GM12892 (cell line): ENCODE results near the gene SLC7A6.
A peak's percentile ranks its signal among the peaks of the same experiment; 100 is the strongest.

Source experiments
- DNase-seq: peaks from one replicate; pipeline ENCODE4 v3.0.0; 2011; ENCODE audit not compliant: insufficient read length
- FAIRE-seq: peaks from 2 replicates; lab custom pipeline; 2011; peaks lifted over from hg19 to GRCh38; lab: Jason Lieb, UNC
- POLR2A ChIP-seq: IDR thresholded peaks from 2 replicates; pipeline ENCODE4 v1.6.1; 2011; ENCODE audit warnings: low read depth, low read length, control low read depth
- POLR2AphosphoS5 ChIP-seq: IDR thresholded peaks from 2 replicates; pipeline ENCODE4 v1.6.1; 2011; ENCODE audit warnings: low read depth, low read length, control low read depth
- TAF1 ChIP-seq: IDR thresholded peaks from 2 replicates; pipeline ENCODE4 v1.6.1; 2011; ENCODE audit warnings: low read depth, mild to moderate bottlenecking, control low read depth, low read length, borderline replicate concordance

The SLC7A6 gene

DNA sequence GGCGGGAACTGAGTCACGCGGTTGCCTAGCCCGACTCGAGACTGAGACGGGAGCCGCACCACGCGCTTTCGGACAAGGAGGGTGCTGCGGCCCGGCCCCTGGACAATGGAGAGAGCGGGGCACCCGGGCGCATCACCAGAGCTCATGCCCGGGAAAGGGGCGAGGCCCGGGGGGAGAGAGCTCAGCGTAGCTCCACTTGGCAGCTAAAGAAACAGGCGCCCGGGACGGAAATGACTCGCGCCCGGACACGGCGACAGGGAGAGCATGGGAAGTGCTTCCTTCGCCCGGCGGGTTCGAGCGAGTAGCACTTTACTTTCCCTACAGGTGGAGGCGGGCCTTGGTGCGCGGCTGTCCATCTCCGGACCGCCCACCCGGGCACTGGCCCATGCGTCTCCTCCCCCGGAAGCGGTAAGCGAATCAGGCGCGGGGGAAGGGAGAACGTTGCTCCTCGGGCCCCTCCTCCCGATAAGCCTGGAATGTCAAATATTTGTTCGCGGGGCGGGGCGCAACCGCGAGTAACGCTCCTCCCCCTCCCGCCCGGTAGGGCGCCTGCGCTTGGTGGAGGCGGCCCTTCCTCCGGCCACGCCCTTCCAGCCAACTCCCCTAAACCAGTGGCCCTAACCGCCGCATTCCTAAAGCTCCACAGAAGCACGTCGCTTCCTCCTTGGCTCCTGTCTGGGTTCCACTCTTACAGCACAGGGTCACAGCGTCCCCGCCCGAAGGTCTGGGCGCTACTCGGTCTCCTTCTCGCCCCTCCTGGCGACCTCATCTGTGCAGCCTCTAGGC, 26.9 kb upstream of the SLC7A6 start:
- FAIRE-seq (peak; percentile 99), DNase-seq (peak; percentile 95)
- TF ChIP-seq POLR2AphosphoS5 (peak; percentile 66), TAF1 (0 out of 2 replicates have a peak, but pooled peaks have one; percentile 8), POLR2A (peak; percentile 67; the same call in 1 of the 2 replicates)

DNA sequence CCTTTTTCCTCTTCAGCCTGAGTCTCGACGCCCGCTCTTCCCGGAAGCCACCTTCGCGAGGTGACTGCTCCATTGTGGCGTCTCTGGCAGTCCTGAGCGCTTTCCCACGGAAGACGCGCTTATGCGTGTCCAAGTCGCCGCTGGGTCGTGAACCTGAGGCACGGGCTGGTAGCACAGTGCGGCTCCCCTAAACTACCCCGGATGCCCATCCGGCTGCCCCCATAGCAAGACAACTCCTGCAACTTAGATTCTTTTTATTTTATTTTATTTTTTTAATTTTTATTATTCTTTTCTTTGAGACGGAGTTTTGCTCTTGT, 26.3 kb upstream of the SLC7A6 start:
- DNase-seq (no peak), FAIRE-seq (no peak)
- TF ChIP-seq POLR2A (no peak), TAF1 (no peak), POLR2AphosphoS5 (no peak)

DNA sequence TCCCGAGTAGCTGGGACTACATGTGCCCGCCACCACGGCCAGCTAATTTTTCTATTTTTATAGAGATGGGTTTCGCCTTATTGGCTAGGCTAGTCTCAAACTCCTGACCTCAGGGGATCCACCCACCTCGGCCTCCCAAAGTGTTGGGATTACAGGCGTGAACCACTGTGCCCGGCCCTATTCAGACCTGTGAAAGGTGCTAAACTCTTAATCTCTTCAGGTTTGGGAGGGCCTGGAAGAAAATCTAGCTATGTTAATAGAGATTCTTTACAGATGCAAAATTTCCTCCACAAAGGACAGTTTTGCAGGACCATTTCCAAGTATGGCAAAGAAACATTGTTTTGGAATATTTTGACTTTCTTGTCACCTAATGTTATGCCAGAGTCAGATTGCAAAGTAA, 22.2 kb upstream of the SLC7A6 start:
- no peak for FAIRE-seq
- TF ChIP-seq POLR2A (no peak), TAF1 (no peak), POLR2AphosphoS5 (no peak)
- DNase-seq: no peak

DNA sequence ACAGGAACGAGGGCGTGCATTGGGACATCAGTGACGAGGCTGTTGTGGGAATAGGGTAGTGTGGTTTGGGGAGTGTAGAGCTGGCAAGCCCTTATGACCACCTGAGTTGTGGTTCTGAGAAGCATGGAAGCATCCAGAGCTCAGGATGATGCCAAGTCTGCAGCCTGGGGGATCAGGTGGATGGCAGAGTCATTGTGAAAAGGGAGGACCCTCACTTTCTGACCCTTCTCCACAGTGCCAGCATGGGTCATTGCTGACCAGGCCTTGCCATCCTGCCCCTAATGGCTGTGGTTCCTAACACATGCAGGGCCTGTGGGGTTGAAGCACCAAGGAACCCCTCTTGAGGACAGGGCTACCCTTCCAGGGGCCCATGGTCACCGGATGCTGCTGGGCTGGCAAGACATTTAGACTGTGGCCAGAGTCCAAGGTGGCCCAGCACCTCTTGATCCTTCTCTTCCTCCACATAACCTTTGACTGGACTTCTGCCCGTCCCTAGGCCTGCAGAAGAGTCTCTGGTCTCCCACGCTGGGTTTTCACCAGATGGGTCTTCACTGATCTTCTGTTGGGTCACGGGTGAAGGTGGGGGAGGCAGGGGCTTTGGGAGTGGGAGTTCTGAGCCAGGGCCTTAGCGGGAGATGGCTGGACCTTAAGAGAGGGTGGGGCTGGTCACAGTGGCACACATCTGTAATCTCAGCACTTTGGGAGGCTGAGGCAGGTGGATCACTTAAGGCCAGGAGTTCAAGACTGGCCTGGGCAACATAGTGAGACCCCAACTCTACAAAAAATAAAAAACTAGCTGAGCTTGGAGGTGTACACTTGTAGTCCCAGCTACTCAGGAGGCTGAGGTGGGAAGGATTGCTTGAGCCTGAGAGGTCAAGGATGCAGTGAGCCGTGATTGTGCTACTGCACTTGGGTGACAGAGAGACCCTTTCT, 21.1 kb upstream of the SLC7A6 start:
- DNase-seq (no peak), FAIRE-seq (no peak)
- TF ChIP-seq POLR2A (no peak), POLR2AphosphoS5 (no peak), TAF1 (no peak)

DNA sequence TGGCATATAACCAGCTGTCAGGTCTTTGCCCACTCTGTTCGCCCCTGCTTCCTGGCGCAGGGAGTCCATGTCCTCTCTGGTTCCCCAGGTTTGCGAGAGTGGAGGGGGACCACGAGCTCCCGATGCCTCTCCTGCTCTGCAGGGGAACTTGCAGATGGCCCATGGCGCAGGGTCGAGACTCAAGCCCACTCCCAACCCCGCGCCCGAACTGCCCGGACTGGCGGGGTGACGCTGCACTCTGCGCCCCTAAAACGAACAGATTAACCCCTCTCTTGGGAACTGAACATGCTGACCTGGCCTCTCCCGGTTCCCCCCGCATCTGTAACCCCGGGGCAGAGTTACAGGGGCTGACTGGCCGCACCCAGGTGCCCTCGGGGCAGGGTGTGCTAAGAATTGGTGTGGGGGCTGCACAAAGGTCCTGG, 19.8 kb upstream of the SLC7A6 start:
- no peak for TF ChIP-seq POLR2A
- TF ChIP-seq TAF1: no peak
- no peak for TF ChIP-seq POLR2AphosphoS5
- FAIRE-seq: no peak
- DNase-seq: no peak

DNA sequence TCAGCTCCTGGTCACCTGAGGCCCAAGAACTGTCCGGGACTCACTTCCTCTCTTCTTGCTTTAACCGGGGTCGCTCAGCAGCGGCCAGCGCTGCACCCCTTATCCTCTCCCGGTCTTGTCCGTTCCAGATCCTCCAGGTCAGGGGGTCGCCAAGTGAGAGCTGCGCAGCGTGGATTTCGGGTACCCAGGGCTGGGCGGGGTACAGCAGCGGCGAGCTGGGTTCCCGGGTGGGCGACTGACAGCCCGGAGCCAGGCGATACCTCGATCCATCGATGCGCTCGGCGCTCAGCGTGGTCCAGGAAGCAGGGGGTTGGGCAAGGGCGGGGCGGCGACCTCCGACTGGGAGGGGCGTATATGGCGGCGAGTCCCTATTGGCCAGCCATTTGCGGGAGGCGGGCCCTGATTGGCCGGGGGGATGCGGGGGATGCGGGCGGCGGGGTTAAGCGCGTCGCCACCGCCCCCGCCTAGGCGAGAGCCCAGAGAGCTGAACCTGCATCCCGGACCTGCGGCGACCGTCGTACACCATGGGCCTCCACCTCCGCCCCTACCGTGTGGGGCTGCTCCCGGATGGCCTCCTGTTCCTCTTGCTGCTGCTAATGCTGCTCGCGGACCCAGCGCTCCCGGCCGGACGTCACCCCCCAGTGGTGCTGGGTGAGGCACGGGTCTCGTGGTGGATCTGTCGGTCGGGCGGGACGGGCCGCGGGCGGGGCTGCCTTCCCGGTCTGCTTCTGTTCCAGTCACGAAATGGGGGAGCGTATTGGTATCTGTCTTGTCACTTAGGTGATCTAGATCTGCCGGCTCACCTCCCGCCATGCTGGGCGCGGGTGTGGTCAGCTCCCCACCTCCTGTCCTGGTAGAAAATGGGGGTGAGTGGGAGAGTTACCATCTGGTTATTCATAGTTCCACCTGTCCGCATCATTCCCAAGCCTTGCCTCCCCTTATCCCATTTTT, 19.1 kb upstream of the SLC7A6 start, which contains the start of gene PLA2G15:
Gene PLA2G15 (plus strand): TSS at position 471 of the 951 bp plus-strand sequence. CDS start 54 bp downstream, at position 525.
- DNase-seq: peak; percentile 98
- TF ChIP-seq POLR2A: peak; percentile 68
- TF ChIP-seq POLR2AphosphoS5: peak; percentile 51; the same call in 1 of the 2 replicates
- no peak for TF ChIP-seq TAF1
- FAIRE-seq: peak; percentile 98

DNA sequence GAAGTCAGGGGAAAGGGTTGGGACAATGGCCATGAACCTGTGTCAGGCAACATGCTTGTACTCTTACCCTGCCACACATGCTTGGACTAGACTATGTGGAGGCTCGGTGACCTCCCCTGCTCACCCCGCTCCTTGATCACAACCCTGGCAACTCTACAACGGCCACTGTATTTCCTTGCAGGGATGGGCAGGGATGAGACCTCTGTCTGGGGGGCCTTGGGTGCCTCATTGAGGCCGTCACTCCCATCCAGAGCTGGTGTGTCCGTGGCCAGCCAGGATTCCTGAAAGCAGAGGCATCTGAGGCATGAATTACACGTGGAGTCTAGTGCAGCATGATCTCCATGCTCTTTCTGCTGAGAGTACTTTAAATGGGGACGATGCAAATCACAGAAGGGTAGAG, 18.2 kb upstream of the SLC7A6 start:
- FAIRE-seq: no peak

DNA sequence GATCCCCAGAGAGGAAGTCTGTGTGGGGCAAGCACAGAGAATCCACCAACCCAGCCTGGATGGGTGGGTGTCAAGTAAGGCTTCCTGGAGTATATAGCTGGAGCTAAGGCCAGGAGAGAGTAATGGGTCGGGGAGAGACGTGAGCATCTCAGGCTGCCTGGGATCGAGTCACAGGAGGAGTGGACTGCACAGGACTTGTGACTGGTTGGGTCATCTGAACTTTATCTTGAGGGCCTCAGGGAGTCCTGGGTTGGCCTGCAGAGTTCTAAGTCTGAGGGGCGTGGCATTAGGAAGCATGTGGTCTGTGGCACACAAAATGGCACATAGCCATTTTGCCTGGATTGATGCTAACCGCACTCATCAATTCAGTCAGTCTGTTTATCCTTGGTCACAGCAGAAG, 17.7 kb upstream of the SLC7A6 start:
- TF ChIP-seq POLR2AphosphoS5 (no peak), POLR2A (no peak), TAF1 (no peak)
- FAIRE-seq (no peak), DNase-seq (no peak)

More for the DNA sequence above, 18.2 kb upstream of the SLC7A6 start:
- no peak for DNase-seq
- TF ChIP-seq TAF1 (no peak), POLR2A (no peak), POLR2AphosphoS5 (no peak)

DNA sequence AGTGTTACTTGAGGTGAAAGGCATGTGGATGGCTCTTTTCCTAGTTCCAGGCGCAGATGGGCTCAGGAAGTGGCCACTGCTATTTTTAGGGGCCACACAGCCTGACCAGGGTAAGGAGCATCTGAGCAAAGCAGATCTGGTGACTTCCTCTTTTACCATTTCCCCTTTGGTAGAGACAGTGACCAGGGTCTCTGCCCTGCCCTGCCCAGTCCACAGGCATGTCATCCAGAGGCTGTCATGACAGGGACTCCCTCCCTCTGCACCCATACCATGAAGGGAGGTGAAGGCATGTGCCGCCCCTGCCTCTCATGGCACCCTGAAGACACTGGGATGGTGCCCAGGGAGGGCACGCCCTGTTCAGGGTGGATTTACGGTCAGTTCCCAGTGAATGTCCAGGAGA, 16.9 kb upstream of the SLC7A6 start:
- FAIRE-seq: no peak
- no peak for DNase-seq
- TF ChIP-seq POLR2AphosphoS5 (no peak), TAF1 (no peak), POLR2A (no peak)

DNA sequence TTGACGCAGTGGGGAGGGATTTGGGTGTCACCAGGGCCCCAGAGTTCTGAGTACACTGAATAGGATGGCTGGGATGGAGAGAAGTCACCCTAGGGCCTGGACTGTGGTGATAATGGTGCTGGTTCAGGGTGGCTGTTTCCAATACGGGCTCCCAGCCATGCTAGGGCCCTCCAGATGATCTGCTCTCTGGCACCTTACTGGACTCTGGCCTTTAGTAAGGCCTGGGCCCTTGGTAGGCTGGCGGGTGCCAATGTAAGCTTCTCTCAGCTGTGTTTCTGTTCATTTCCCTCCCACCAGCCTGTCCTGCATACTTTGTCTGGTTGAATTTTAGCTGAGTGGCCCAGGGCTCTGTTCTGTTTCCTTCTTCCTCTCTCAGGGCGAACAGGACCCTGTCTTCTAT, 16.4 kb upstream of the SLC7A6 start:
- FAIRE-seq: no peak
- TF ChIP-seq TAF1 (no peak), POLR2A (no peak), POLR2AphosphoS5 (no peak)
- no peak for DNase-seq
